ENCODE results near the gene EYA2. TPM values are rescaled to one million over a fixed set of nuclear protein-coding genes. Genes with fewer than 3 reads are reported as not detected.
A peak's percentile ranks its signal among the peaks of the same experiment; 100 is the strongest.
"Not testable (repeated sequence)": the region's sequence is repeated elsewhere in the genome, so short reads cannot be mapped to it uniquely, and the experiment has no call there.

EYA2 gene
- polyA plus RNA-seq, 3 donors, result 0.49 to 0.83 (median 0.75) TPM

DNA sequence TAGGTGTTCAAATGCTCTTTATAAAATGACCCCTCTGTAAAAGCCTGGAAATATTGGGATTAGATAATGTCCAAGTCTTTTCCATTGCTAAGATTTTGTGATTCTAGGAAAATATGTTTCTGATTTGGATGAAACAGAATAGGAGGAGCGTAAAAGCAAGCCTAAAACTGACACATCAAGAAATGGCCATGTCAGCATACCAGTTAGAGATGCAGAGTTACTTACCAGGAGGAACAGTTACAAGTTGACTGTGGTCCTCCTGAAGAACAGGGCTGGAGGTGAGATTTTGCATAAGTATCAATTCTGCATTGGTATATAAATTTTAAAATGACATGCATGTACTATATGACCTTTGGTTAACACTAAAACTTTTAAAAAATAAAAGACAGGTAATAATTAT, 35.3 kb downstream of the EYA2 start:
- no peak for DNase-seq (ENCODE audit: low read depth in 3 of 3, low spot score in 2 of 3)

DNA sequence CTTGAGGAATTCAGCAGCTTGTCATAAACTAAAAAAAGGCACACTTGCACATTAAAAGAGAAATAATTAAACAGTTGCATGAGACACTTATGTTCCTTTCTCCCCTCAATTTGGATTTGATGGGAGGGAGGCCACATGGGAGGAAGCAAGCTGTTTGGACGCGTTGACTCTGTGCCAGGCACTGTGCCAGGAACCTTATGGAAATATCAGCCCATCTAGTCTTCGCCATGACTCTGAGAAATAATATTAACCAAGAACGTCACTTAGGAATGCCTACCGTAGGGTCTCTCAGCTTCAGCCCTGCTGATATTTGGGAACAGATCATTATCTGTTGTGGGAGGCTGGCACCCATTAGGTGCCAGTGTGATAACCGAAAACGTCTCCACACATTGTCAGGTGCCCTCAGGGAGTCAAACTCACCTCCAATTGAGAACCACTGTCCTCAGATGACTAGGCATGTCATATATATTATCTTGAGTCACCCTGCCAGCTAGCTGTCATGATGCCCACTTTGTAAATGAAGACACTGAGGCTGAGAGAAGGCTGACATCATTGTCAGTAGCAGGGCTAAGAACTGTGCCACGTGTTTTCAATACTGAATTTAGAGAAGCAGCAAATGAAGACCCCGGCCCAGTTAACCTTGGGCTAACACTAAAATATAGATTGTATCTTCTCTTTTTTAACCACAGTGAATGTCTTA, 36.1 kb downstream of the EYA2 start:
- DNase-seq (ENCODE audit: low read depth in 3 of 3, low spot score in 2 of 3), result no peak

DNA sequence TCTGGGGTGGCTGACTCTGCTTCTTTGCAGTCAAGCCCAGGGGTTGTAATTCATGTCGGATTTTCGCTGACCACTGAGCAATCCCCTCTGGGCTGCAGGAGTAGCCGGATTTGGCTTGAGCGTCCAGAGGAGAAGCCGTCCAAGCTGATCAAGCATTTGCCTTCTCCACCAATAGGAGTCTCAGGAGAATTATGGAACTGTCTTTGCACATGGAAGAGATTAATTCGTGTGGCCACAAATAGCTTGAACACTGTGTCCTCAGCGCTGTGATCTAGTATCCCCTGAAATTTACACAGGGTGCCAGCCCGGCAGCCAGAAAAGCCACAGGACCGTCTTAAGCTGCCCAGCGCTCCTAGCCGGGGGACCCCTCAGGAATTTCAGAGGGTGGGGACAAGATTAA, 37.1 kb downstream of the EYA2 start:
- DNase-seq (ENCODE audit: low read depth in 3 of 3, low spot score in 2 of 3), result no peak

DNA sequence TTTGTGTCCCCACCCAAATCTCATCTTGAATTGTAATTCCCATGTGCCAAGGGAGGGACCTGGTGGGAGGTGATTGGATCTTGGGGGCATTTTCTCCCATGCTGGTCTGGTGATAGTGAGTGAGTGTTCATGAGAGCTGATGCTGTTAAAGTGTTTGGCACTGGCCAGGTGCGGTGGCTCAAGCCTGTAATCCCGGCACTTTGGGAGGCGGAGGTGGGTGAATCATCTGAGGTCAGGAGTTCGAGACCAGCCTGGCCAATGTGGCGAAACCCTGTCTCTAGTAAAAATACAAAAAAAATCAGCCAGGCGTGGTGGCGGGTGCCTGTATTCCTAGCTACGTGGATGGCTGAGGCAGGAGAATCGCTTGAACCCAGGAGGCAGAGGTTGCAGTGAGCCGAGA, 37.8 kb downstream of the EYA2 start:
- not testable (repeated sequence) for DNase-seq (ENCODE audit: low read depth in 3 of 3, low spot score in 2 of 3)

DNA sequence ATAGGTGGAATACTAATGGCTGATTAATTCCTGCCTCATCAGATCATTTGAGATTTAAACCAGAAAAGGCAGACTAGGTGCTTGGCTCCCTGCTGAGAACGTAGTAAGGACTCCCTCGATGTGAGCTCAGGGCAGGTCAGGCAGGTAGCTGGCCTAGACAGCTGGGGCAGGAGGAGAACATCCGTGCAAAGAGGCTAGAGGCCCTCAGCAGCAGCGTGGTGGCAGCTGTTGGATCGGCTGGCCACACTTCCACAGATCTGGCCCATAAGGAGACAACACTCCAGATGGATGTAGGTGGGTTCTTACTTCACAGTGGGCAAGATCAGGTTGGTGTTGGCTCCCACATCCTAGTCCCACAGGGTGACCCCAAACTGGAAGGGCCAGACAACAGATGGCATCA, 38.5 kb downstream of the EYA2 start:
- DNase-seq (ENCODE audit: low read depth in 3 of 3, low spot score in 2 of 3), result no peak

DNA sequence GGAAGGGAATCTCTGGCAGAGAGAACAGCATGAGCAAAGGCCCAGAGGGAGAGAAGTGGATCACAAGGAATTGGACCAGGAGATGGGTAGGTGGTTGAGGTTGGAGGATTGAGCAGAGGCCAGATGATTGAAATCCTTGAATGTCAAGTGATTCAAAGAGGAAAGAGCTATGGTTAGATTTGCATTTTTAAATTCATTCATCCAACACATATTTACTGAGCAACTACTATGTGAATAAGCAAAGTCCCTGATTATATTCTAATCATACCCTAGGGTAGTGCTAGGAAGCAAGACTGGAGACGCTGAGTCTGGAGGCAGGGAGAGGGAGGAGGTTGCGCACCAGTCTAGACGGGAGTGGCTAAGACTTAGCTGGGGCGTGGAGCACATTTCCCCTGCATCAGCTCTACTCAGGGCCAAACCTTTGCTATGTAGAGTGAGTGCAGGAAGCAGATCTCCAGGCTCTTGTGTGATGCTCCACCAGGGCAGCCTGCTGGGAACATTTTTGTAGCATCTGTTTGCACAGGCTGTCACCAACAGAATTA, 40.2 kb downstream of the EYA2 start:
- no peak for DNase-seq (ENCODE audit: low read depth in 3 of 3, low spot score in 2 of 3)

DNA sequence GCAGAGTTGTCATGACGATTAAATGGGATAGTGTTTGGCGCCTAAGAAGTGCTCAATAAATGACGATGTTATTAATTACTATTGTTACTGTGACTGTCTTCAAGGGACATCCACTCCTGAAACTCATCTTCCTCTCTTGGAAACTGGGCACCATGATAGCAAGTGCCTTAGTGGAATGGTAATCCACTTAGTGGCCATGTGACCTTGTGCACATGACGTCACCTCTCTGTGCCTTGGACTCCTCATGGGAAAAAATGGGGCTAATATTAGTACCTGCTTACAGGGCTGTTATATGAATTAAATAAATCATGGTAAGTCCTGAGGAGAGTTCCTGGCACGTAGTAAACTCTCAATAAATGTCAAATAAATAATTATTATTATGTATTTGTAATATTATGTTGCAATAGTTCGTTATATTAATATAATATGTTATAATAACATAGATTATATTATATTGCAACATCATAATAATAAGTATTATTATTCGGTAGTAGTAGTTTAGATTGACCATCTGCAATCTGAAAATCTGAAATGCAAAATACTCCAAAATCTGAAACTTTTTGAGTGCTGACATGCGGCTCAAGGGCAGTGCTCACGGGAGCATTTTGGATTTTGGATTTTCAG, 40.9 kb downstream of the EYA2 start:
- no peak for DNase-seq (ENCODE audit: low read depth in 3 of 3, low spot score in 2 of 3)

DNA sequence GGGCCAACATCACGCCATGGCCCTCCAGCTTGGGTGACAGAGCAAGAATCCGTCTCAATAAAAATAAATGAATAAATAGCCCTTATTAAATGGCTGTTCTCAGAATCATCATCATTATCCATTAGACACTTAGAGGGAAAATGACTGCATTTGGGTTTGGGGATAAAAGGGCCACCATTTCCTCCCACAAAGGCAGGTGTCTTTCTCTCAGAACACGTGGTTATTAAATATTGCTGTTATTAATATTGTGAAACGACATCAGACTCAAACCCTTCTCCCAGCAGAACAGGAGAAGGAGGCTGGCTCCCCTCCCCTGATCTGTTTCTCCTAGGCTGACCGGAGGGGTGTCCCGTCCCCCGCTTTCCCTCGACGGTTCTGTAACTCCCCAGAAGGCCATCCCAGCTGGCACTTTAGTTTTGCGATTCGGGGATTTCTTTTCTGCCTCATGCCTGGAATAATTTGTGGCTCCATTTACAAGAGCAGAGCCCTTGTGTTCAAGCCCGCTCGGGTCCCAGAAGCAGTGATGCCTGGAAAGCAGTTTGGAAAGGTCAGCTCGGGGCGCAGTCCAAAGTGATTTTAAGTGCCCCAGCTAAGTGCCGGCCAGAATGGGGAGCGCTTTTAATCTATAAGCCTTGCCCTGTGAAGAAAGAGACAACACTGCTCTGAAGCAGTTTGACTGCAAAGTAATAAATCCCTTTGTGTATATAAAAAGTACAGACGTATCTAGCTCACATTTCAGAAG, 41.9 kb downstream of the EYA2 start:
- peak in 2 of 3 donors; percentile 4 to 7 for DNase-seq (ENCODE audit: low read depth in 3 of 3, low spot score in 2 of 3)

DNA sequence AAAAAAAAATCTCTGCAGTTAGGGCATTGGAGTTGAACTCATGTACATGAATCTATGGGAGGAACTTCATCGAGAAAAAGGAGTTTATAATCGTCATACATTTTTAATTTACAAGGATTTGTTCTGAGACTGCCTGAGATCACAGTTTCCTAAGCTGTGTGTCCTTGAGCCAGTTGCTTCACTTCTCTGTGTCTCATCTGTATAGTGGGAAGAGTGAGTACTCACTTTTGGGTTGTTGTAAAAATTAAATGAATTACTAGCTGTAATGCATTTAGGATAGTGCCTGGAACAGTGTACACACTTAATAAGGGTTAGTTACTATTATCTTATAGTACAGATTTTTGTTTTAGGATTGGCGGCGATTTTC, 42.5 kb downstream of the EYA2 start:
- no peak for DNase-seq (ENCODE audit: low read depth in 3 of 3, low spot score in 2 of 3)

DNA sequence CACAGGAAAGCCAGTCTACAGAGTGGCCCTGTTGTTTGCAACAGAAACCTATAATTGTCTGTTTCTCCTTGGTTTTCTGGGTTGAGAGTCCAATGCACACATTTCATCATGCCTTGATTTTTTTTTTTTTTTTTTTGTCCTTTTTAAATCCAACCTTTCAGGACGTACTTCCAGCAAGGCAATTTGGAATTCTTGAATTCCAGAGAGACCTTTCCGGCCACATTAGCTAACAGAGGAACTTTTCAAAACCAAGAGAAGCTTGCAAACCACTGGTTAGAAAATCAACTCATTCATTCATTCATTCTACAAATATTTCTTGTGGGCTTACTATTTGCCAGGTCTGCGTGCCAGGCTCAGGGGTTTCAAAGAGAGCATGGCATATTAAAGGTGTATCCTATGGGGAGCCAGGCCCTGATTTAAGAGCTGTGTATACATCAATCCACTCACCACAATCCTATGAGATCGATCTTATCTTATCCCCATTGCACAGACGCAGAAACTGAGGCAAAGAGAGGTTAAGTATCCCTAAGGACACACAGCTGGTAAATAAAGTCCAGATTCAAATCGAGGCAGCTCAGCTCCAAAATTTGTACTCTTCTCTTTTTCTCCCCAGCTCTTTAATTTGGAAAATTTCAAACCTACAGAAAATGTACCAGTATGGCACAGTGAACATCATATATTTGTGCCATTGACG, 43.0 kb downstream of the EYA2 start:
- DNase-seq (ENCODE audit: low read depth in 3 of 3, low spot score in 2 of 3), result no peak

DNA sequence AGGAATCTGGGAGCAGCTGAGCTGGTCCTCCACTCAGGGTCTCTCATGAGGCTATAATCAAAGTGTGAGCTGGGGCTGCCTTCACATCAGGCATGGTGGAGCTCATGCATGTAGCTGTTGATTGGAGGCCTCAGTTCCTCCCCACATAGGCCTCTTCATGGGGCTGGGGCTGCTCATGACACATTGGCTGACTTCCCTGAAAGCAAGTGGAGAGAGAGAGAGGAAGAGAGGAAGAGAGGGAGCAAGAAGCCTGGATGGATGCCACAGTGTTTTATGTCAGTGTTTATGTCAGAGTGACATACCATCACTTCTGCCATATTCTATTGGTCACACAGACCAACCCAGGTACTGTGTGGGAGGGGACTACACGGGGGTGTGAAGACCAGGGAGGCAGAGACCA, 43.8 kb downstream of the EYA2 start:
- DNase-seq (ENCODE audit: low read depth in 3 of 3, low spot score in 2 of 3), result peak in 1 of 3 donors; percentile 5

DNA sequence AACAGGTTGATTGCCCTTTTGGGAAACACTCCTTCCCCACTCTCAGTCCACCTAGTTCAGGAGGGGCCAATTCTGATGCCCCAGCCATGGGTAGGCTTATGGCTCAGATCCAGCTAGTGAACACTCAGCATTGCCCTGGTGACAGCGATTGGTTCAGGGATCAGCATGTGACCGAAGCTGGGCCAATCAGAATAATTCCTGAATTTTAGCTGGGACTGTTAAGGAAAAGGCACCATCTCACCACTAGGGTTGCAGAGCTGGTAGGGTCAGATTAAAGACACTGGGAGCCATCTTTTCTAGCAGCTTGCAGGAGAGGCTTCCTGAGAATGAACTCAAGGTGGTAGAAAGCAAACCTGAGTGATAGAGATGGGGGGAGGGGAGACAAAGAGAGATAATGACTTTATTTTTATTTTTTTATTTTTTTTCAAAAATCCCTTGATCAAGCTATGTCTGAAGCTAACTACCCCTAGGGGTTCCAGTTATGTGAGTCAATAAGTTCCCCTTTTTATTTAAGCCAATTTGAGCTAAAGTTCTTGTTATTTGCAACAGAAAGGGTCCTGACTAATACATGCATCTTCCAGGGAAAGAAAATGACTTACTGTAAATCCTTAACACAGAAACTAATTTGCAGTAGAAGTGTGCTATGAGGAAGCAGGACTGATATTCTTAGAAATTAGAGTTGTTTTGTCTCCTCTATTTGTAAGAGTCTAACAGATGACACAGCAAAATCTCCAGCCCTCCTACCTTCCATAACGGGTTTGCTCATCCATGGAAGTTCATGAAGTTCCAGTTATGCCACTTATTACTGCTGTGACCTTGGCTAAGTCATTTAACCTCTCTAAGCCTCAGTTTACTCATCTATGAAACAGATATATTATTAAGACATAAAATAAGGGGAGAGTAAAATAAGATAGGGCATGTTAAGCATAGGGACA, 44.7 kb downstream of the EYA2 start:
- no peak for DNase-seq (ENCODE audit: low read depth in 3 of 3, low spot score in 2 of 3)

DNA sequence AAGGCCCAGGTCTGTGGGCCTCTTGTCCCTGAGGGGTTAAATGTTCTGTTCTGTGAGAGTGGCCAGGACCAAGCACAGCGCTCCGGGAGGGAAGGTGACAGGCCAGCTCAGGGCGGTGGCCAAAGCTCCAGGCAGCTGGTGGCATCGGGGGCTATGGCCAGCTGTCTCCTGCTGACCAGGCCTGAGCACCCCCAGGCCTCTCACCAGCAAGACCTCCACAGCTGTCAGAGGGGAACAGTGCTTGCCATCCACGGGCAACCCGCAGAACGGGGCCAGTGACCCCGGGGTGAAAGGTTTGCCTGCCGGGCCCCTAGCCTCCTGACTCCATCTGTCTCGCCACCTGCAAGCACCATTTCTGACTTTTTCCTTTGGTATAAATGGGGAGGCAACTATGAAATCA, 46.0 kb downstream of the EYA2 start:
- no peak for DNase-seq (ENCODE audit: low read depth in 3 of 3, low spot score in 2 of 3)

DNA sequence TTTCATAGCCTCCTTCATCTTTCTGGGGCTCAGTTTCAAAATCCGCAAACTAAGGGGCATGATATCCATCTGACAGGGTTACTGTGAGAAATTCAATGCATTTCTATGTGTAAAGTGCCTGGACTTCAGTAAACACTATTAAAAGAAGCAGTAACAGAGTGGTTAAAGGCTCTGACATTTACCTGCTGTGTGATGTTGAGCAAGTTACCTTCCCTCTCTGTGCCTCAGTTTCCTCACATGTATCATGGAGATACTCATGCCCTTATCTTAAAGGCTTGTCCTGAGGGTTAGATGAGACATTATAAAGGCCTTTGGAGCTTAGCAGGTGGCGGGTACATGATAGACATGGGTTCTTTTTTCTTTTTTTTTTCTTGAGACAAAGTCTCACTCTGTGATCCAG, 46.8 kb downstream of the EYA2 start:
- no peak for DNase-seq (ENCODE audit: low read depth in 3 of 3, low spot score in 2 of 3)

DNA sequence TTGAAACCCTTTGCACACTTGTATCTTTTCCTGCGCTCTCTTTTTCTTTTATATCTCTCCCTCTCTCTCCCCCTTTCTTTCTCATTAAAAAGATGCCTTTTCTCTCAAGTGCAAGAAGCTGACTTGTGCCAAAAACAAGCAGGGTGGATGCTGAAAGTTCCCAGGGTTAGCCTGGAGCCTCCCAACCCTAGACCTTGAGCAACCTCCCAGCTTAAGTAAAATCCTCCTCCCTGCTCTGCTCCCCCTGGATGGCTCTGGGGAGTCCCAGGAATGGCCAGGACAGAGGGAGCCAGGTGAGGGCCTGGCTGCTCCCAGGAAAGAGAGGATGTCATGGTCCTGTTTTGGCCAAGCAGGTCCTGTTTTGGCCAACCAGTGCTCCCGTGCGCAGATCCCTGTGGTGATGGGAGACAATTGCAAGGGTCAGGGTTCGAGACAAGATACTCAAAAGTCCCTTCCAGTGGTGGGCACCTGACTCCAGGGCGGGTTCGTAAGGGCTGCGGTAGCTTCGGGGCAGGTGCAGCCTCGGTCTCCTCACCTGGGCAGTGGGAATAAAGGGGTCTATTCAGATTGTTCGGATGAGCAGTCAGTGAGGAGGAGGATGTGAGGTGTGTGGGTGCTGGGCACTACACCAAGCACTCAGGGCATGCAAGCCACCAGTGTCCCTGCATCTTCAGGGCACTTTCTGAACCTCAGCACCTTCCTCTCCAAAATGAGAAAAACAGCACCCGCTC, 49.4 kb downstream of the EYA2 start:
- no peak for DNase-seq (ENCODE audit: low read depth in 3 of 3, low spot score in 2 of 3)

DNA sequence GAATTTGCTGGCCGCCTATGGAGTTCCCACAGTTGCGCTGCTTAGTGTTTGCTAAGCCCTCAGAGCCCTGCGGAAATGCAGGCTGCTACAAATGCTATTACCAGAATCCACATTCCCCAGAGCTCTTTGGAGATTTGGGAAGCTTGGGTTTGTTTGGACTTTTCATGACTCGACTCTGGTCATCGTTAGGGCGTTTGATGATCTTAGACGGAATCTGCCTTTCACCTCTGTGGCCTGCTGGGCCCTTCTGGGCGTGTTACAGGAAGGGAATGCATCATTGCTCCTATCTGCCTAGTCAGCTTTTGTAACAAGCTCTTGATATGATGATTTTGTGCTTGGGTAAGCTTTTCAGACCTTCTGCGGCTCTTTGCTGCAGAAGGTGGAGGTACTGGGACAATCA, 50.8 kb downstream of the EYA2 start:
- DNase-seq (ENCODE audit: low read depth in 3 of 3, low spot score in 2 of 3), result no peak

DNA sequence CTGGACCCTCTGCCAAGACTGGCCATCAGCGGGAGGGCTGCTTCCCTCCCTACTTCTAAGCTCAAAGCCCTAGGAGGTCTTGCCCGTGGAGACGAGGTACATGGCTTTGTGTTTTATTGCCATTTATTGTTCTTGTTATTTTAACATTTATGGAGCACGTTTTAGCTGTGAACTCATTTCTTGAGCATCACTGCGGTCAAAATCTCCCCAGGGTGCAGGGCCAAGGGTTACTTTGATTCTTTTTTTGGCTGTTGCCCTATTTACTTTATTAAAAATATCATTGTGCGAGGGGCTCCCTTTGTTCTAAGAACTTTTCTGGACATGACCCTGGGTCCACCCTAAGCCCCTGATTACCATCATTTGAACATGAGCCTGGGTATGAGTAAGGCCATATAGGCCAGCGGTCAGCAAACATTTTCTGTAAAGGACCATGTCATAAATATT, 51.6 kb downstream of the EYA2 start:
- DNase-seq (ENCODE audit: low read depth in 3 of 3, low spot score in 2 of 3), result no peak

DNA sequence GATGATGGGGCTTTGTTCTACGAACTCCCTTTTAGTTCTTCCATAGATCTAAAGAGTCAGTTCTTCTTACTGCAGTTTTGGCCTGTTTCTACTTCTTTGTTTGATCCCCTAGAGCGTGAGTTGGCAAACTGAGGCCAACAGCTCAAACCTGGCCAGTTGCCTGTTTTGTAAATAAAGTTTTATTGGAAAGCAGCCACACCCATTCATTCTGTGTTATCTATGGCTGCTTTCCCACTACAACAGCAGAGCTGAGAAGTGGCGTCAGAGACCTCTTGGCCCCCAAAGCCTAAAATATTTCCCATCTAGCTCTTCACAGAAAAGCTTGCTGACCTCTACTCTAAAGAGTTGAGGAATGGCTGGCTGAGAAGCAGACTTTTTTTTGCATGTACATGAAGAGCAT, 52.2 kb downstream of the EYA2 start:
- DNase-seq (ENCODE audit: low read depth in 3 of 3, low spot score in 2 of 3), result no peak

DNA sequence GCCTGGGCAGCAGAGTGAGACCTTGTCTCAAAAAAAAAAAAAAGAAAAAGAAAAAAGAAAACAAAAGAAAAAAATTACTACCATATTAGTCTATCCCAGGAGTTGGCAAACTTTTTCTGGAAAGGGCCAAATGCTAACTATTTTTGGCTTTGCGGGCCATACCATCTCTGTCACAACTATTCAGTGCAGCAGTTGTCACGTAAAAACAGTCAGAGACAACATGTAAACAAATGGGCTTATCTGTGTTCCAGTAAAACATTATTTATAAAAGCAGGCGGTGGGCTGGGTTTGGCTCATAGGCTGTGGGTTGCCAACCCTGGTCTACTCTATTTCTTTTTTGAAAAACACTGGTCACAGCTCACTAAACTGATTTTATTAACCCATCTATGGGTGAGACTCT, 53.4 kb downstream of the EYA2 start:
- no peak for DNase-seq (ENCODE audit: low read depth in 3 of 3, low spot score in 2 of 3)
